Endodermal cell (in vitro differentiated cells): ENCODE data around the gene GTF2A2. TPM values are rescaled to one million over a fixed set of nuclear protein-coding genes. Genes with fewer than 3 reads are reported as not detected.
A peak's percentile ranks its signal among the peaks of the same experiment; 100 is the strongest.

Experiments
- DNase-seq: peaks from one replicate; pipeline ENCODE4 v3.0.0-alpha.2; 2017
- H3K27ac ChIP-seq: 2 replicates; pipeline ENCODE4 v1.5.1; 2013; ENCODE audit warnings: mild to moderate bottlenecking, low read depth, low read length, moderate library complexity
- H3K27me3 ChIP-seq: 2 replicates; pipeline ENCODE4 v1.6.1; 2013; ENCODE audit warnings: mild to moderate bottlenecking, low read length, moderate library complexity; ENCODE audit not compliant: insufficient read depth, control insufficient read depth, poor library complexity, severe bottlenecking
- H3K36me3 ChIP-seq: 2 replicates; pipeline ENCODE4 v1.7.0; 2013; ENCODE audit warnings: mild to moderate bottlenecking, low read length, moderate library complexity; ENCODE audit not compliant: control insufficient read depth, insufficient read depth
- H3K4me1 ChIP-seq: one replicate; pipeline ENCODE4 v1.7.0; 2013; ENCODE audit warnings: low read length; ENCODE audit not compliant: control insufficient read depth, insufficient read depth
- H3K4me3 ChIP-seq: 2 replicates; pipeline ENCODE4 v1.5.1; 2013; ENCODE audit warnings: mild to moderate bottlenecking, low read length, moderate library complexity
- H3K9ac ChIP-seq: 2 replicates; pipeline ENCODE4 v1.6.1; 2013; ENCODE audit warnings: mild to moderate bottlenecking, low read length, moderate library complexity; ENCODE audit not compliant: poor library complexity, severe bottlenecking; ENCODE audit errors: extremely low read depth
- H3K9me3 ChIP-seq: 2 replicates; pipeline ENCODE4 v1.6.1; 2013; ENCODE audit warnings: mild to moderate bottlenecking, low read length, moderate library complexity; ENCODE audit not compliant: control insufficient read depth
- H3K27ac Mint-ChIP-seq: 2 replicates; pipeline ENCODE4 v1.8.0; 2020; ENCODE audit warnings: mixed read lengths
- H3K27me3 Mint-ChIP-seq: 2 replicates; pipeline ENCODE4 v1.8.0; 2021; ENCODE audit warnings: mild to moderate bottlenecking, mixed read lengths; ENCODE audit not compliant: insufficient read depth
- H3K36me3 Mint-ChIP-seq: 2 replicates; pipeline ENCODE4 v1.8.0; 2020; ENCODE audit warnings: low read depth, mixed read lengths
- H3K4me1 Mint-ChIP-seq: 2 replicates; pipeline ENCODE4 v1.8.0; 2020; ENCODE audit warnings: mixed read lengths
- H3K4me3 Mint-ChIP-seq: 2 replicates; pipeline ENCODE4 v1.8.0; 2020; ENCODE audit warnings: mild to moderate bottlenecking, moderate library complexity, mixed read lengths
- H3K9me3 Mint-ChIP-seq: 2 replicates; pipeline ENCODE4 v1.8.0; 2020; ENCODE audit warnings: mild to moderate bottlenecking, mixed read lengths
- CTCF ChIP-seq: fragments of 200-600 bp; sonication (generic); conservative IDR thresholded peaks from 2 replicates; pipeline ENCODE4 v1.5.0; 2021; ENCODE audit warnings: antibody characterized with exemption, mild to moderate bottlenecking
- WGBS, 2 experiments: methylation state at CpG; one replicate each; pipeline versions ENCODE4 v1.1.5 to v1.1.7; 2013; ENCODE audit warnings: missing lambda C conversion rate in 2 of 2, mixed read lengths in 1 of 2; ENCODE audit not compliant: insufficient coverage in 1 of 2, insufficient read length in 1 of 2; 5-methylcytosine and 5-hydroxymethylcytosine counted together
- total RNA-seq, 2 donors: library from RNA; stranded (reverse); fragmentation: NEBNext Ultra II Directional in 1 of 2; extraction: Animal tissue kit (Norgen Biotek cat#: 25700) in 1 of 2; gene quantifications; 2 replicates in 1 of 2; 3 replicates in 1 of 2; pipeline ENCODE4 v1.2.1, GENCODE V29; 2021

The GTF2A2 gene
- total RNA-seq, 2 donors from 2014 or later = 168 to 246 TPM

GRCh38 chr15:59615661-59616060 is 41.7 kb downstream of the GTF2A2 start:
- 90 to 96% methylated on average over 2 to 5 of the region's 5 CpGs for WGBS, 2 experiments
- H3K36me3 Mint-ChIP-seq = peaks cover 2% of the 10 kb centered on the region
- peaks cover 23% of the 10 kb centered on the region for H3K27me3 Mint-ChIP-seq
- Histone ChIP-seq H3K4me1 (no peaks in the 10 kb centered on the region), H3K9me3 (no peaks in the 10 kb centered on the region), H3K9ac (no peak overlapping the region), H3K27ac (no peak overlapping the region), H3K4me3 (no peak overlapping the region), H3K27me3 (no peaks in the 10 kb centered on the region), H3K36me3 (no peaks in the 10 kb centered on the region)
- no peak overlapping the region for H3K27ac Mint-ChIP-seq
- peaks cover 8% of the 10 kb centered on the region for H3K4me1 Mint-ChIP-seq
- peaks cover 7% of the 10 kb centered on the region for H3K9me3 Mint-ChIP-seq
- H3K4me3 Mint-ChIP-seq = no peak overlapping the region
- no peak for DNase-seq
- no peak for TF ChIP-seq CTCF

DNA sequence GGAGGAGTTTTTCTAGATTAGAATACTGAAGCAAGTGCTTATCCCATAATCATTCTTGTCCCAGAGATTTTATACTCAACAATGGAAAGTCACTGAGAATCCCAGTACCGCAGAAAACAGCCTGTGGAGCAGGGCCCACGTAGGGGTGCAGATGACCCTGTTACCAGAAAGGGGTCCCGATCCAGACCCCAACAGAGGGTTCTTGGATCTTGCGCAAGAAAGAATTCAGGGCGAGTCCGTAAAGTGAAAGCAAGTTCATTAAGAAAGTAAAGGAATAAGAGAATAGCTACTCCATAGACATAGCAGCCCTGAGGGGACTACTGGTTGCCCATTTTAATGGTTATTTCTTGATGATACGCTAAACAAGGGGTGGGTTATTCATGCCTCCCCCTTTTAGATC is 43.2 kb downstream of the GTF2A2 start:
- no peak for TF ChIP-seq CTCF
- no peak overlapping the region for H3K9ac ChIP-seq
- peaks cover 12% of the 10 kb centered on the region for H3K9me3 Mint-ChIP-seq
- DNase-seq = no peak
- H3K4me1 Mint-ChIP-seq = peaks cover 8% of the 10 kb centered on the region
- H3K4me1 ChIP-seq = no peaks in the 10 kb centered on the region
- H3K9me3 ChIP-seq = no peaks in the 10 kb centered on the region
- peaks cover 2% of the 10 kb centered on the region for H3K36me3 Mint-ChIP-seq
- no peaks in the 10 kb centered on the region for H3K36me3 ChIP-seq
- H3K4me3 Mint-ChIP-seq = no peak overlapping the region
- H3K27ac Mint-ChIP-seq = no peak overlapping the region
- peaks cover 23% of the 10 kb centered on the region for H3K27me3 Mint-ChIP-seq
- WGBS, 2 experiments = 94 to 100% methylated on average over 3 to 7 of the region's 7 CpGs
- H3K27me3 ChIP-seq = no peaks in the 10 kb centered on the region
- H3K4me3 ChIP-seq = no peak overlapping the region
- no peak overlapping the region for H3K27ac ChIP-seq

- Mint-ChIP-seq H3K36me3 (peaks cover 2% of the 10 kb centered on the region), H3K4me3 (no peak within 1 kb of the TSS), H3K27ac (no peak within 1 kb of the TSS), H3K9me3 (peaks cover 15% of the 10 kb centered on the region), H3K4me1 (peaks cover 8% of the 10 kb centered on the region), H3K27me3 (peaks cover 5% of the 10 kb centered on the region)
- TF ChIP-seq CTCF = no peak
- H3K9me3 ChIP-seq = peaks cover 5% of the 10 kb centered on the region
- no peaks in the 10 kb centered on the region for H3K4me1 ChIP-seq
- no peak for DNase-seq
- H3K9ac ChIP-seq = no peak within 1 kb of the TSS
- peak within 1 kb of the TSS; percentile 44 for H3K4me3 ChIP-seq
- H3K27ac ChIP-seq = no peak within 1 kb of the TSS
- H3K27me3 ChIP-seq = no peaks in the 10 kb centered on the region
- no peaks in the 10 kb centered on the region for H3K36me3 ChIP-seq
- 80 to 81% methylated on average over 7 to 8 of the region's 8 CpGs for WGBS, 2 experiments
Measured at GRCh38 chr15:59611276-59612260, 45.7 kb downstream of the GTF2A2 start, which contains the start of gene GCNT3. Gene GCNT3 (plus strand): TSS chr15:59611783. CDS start chr15:59618239, 6,456 bp downstream.
